GM19452 (cell line): ENCODE measurements around the gene ASPHD1.
"Not testable (repeated sequence)": the region's sequence is repeated elsewhere in the genome, so short reads cannot be mapped to it uniquely, and the experiment has no call there.

Experiments
- ATAC-seq: cut with Tn5 transposase; IDR thresholded peaks from one replicate; pipeline ENCODE4 v1.9.1; 2021; ENCODE audit not compliant: unreplicated experiment

The ASPHD1 gene

GRCh38 chr16:29877266-29877961 is 22.9 kb upstream of the ASPHD1 start:
- no peak for ATAC-seq

- no peak for ATAC-seq
These were observed 22.1 kb upstream of the ASPHD1 start for GRCh38 chr16:29878172-29878571.

- ATAC-seq: no peak
These were observed 19.2 kb upstream of the ASPHD1 start for GRCh38 chr16:29881050-29881449.

- no peak for ATAC-seq
These were observed 16.3 kb upstream of the ASPHD1 start for GRCh38 chr16:29883987-29884386.

- ATAC-seq: not testable (repeated sequence)
These were observed 10.9 kb upstream of the ASPHD1 start for GRCh38 chr16:29889372-29889771.

- ATAC-seq: no peak
These were observed 8.5 kb upstream of the ASPHD1 start for GRCh38 chr16:29891525-29892457.

- no peak for ATAC-seq
These were observed 7.9 kb upstream of the ASPHD1 start for GRCh38 chr16:29892458-29892813.

- ATAC-seq: no peak
These were observed 6.7 kb upstream of the ASPHD1 start for GRCh38 chr16:29893553-29893952.

- ATAC-seq: no peak
These were observed 5.9 kb upstream of the ASPHD1 start for GRCh38 chr16:29894352-29894751.

- no peak for ATAC-seq
These were observed 3.4 kb upstream of the ASPHD1 start for GRCh38 chr16:29896841-29897240.

- ATAC-seq: no peak
These were observed 3.0 kb upstream of the ASPHD1 start for GRCh38 chr16:29897333-29897732.

- no peak for ATAC-seq
These were observed 2.0 kb upstream of the ASPHD1 start for GRCh38 chr16:29898135-29898803.

- no peak for ATAC-seq
These were observed 1.3 kb upstream of the ASPHD1 start for GRCh38 chr16:29898804-29899515.

GRCh38 chr16:29899516-29900101 is 679 bp upstream of the ASPHD1 start, which contains the start of gene SEZ6L2:
SEZ6L2 (minus strand) TSS chr16:29899550; CDS start chr16:29899019, 531 bp downstream.
- no peak for ATAC-seq

GRCh38 chr16:29900888-29901606 is 759 bp downstream of the ASPHD1 start:
- no peak for ATAC-seq

- ATAC-seq: no peak
These were observed 1.3 kb downstream of the ASPHD1 start for GRCh38 chr16:29901607-29901945.

GRCh38 chr16:29903590-29903989 is 3.3 kb downstream of the ASPHD1 start:
- ATAC-seq: no peak

- no peak for ATAC-seq
These were observed 4.7 kb downstream of the ASPHD1 start for GRCh38 chr16:29904947-29905346.

- no peak for ATAC-seq
These were observed 5.4 kb downstream of the ASPHD1 start for GRCh38 chr16:29905668-29906067.
